OCI-LY7 (cell line): ENCODE data around the gene CUX1. TPM values are rescaled to one million over a fixed set of nuclear protein-coding genes. Genes with fewer than 3 reads are reported as not detected.

ENCODE experiments used
- BruUV-seq: library from RNA; stranded (reverse); fragments of 400-500 nt; replicated peaks from 2 replicates; lab custom pipeline; 2021; lab: Mats Ljungman, UMichigan
- CTCF ChIA-PET: fragments of 300-600 bp; sonication (Branson Sonifier 250); formaldehyde crosslinking; loops from one replicate; lab custom pipeline; 2022; ENCODE audit warnings: antibody characterized with exemption; ENCODE audit not compliant: unreplicated experiment; lab: Charles Lee
- POLR2A ChIA-PET: fragments of 300-600 bp; sonication (Branson Sonifier 250); formaldehyde crosslinking; loops from one replicate; lab custom pipeline; 2022; ENCODE audit warnings: antibody characterized with exemption; lab: Charles Lee
- DNase-seq: peaks from one replicate; pipeline ENCODE4 v3.0.0-alpha.2; 2015; ENCODE audit warnings: low spot score
- H2AFZ ChIP-seq: fragments of 200-600 bp; sonication (generic), shearing (Covaris generic); 2 replicates; pipeline ENCODE4 v1.6.1; 2014; ENCODE audit warnings: mild to moderate bottlenecking, antibody characterized with exemption, low read length, moderate library complexity
- H3K27ac ChIP-seq: fragments of 200-600 bp; sonication (generic); 2 replicates; pipeline ENCODE4 v1.5.1; 2014; ENCODE audit warnings: mixed run types, low read depth, mild to moderate bottlenecking, moderate library complexity, low read length, inconsistent platforms; ENCODE audit not compliant: poor library complexity, severe bottlenecking
- H3K36me3 ChIP-seq: fragments of 200-600 bp; sonication (generic); 2 replicates; pipeline ENCODE4 v1.6.1; 2014; ENCODE audit warnings: mild to moderate bottlenecking, antibody characterized with exemption, low read length, moderate library complexity, mixed read lengths; ENCODE audit not compliant: insufficient read depth
- H3K4me1 ChIP-seq: fragments of 200-600 bp; sonication (generic); 2 replicates; pipeline ENCODE4 v1.5.1; 2014; ENCODE audit warnings: mild to moderate bottlenecking, low read length; ENCODE audit not compliant: insufficient read depth, poor library complexity, severe bottlenecking
- H3K4me2 ChIP-seq: fragments of 200-600 bp; sonication (generic); 2 replicates; pipeline ENCODE4 v1.6.1; 2014; ENCODE audit warnings: mild to moderate bottlenecking, low read length
- H3K4me3 ChIP-seq: fragments of 200-600 bp; sonication (generic); 2 replicates; pipeline ENCODE4 v1.5.1; 2014; ENCODE audit warnings: mild to moderate bottlenecking, low read depth, low read length; ENCODE audit not compliant: poor library complexity, severe bottlenecking
- H3K79me2 ChIP-seq: fragments of 200-600 bp; sonication (generic); 2 replicates; pipeline ENCODE4 v1.6.1; 2016; ENCODE audit warnings: low read depth, mild to moderate bottlenecking, low read length, moderate library complexity, mixed read lengths; ENCODE audit not compliant: insufficient read depth
- H3K9me2 ChIP-seq: fragments of 200-600 bp; sonication (generic); 2 replicates; pipeline ENCODE4 v1.6.1; 2016; ENCODE audit warnings: mild to moderate bottlenecking, low read length, mixed read lengths; ENCODE audit not compliant: insufficient read depth
- H3K9me3 ChIP-seq: fragments of 200-600 bp; sonication (generic); 2 replicates; pipeline ENCODE4 v1.6.1; 2014; ENCODE audit warnings: mild to moderate bottlenecking, mixed run types, low read length, mixed read lengths
- H4K20me1 ChIP-seq: fragments of 200-600 bp; sonication (generic); 2 replicates; pipeline ENCODE4 v1.6.1; 2014; ENCODE audit warnings: mild to moderate bottlenecking, antibody characterized with exemption, low read length, moderate library complexity, mixed read lengths; ENCODE audit not compliant: insufficient read depth
- CTCF ChIP-seq: fragments of 200-600 bp; sonication (generic); conservative IDR thresholded peaks from 2 replicates; pipeline ENCODE4 v1.5.1; 2014; ENCODE audit warnings: mild to moderate bottlenecking, antibody characterized with exemption, low read length, moderate library complexity, mixed read lengths
- EZH2phosphoT487 ChIP-seq: fragments of 200-600 bp; sonication (generic); IDR thresholded peaks from 2 replicates; pipeline ENCODE4 v1.6.1; 2018; ENCODE audit warnings: low read depth, borderline replicate concordance, mild to moderate bottlenecking, mixed run types, antibody characterized with exemption, low read length, moderate library complexity, mixed read lengths
- intact Hi-C: fragments of 100-400 bp; cut with micrococcal nuclease; formaldehyde crosslinking; loops from one replicate; pipeline ENCODE4 v1.10.0; 2022; ENCODE audit not compliant: unreplicated experiment
- total RNA-seq, 2 experiments: library from RNA; depleted of rRNA in 1 of 2; stranded (reverse); fragments of >200 nt in 1 of 2; shearing (Covaris generic) in 1 of 2; gene quantifications; 2 replicates each; pipeline ENCODE4 v1.2.3, GENCODE V29; 2014 to 2022

The CUX1 gene
- total RNA-seq, 2 experiments from 2014 or later = 143 to 199 TPM

DNA sequence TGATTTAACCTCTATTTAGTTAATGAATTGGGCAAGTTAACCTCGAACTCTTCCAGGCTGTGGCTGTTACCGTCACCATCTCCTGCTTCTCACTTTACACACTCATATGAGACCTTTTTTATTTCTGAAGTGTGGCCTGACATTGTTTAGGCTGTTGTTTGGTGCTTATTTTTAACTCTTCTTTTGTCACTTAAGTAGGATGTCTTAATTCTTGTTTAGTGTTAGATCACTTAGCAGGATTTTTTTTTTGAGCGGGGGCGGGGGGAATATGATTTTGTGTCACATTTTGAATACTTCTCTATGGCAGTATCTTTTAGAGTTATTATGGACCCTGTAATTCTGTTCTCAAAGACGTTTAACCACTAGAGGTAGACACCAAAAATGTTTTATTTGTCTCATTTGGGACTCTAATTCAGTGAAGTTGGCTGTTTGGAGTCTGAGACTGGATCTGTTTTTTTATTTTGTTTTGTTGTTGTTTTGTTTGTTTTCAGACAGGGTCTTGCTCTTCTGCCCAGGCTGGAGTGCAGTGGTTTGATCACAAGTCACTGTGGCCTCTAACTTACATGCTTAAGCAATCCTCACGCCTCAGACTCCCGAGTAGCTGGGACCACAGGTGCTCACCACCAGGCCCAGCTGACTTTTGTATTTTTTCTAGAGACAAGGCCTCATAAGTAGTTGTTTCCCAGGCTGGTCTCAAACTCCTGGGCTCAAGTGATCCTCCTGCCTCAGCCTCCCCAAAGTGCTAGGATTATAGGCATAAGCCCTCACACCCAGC, 73.5 kb downstream of the CUX1 start:
- Histone ChIP-seq H3K36me3 (peaks cover 66% of the 10 kb centered on the region), H3K79me2 (peaks cover 100% of the 10 kb centered on the region), H3K9me2 (no peaks in the 10 kb centered on the region), H2AFZ (no peak overlapping the region), H3K27ac (peak overlapping the region; percentile 93), H4K20me1 (peaks cover 38% of the 10 kb centered on the region; the same call in 1 of the 2 replicates), H3K9me3 (no peaks in the 10 kb centered on the region), H3K4me2 (peak overlapping the region; percentile 85), H3K4me1 (peaks cover 98% of the 10 kb centered on the region), H3K4me3 (peak overlapping the region; percentile 39)
- ChIA-PET CTCF (interaction anchor here (0.6 kb wide), 1 partner anchor 36 kb away, joined by 10 read pairs; no protein-coding TSS in a partner anchor), POLR2A (interaction anchor here (0.6 to 2.3 kb wide), 5 partner anchors 16 to 151 kb away, joined by 3 to 14 read pairs (median 5); no protein-coding TSS in a partner anchor)
- DNase-seq = peak; percentile 50
- no peak for TF ChIP-seq EZH2phosphoT487
- TF ChIP-seq CTCF = peak; percentile 26; the same call in 1 of the 2 replicates
- BruUV-seq = no TSS peak
- intact Hi-C loops = no loop called here

- Histone ChIP-seq H3K4me3 (peak overlapping the region; percentile 39), H4K20me1 (peaks cover 32% of the 10 kb centered on the region; the same call in 1 of the 2 replicates), H3K9me3 (no peaks in the 10 kb centered on the region), H3K4me1 (peaks cover 98% of the 10 kb centered on the region), H3K4me2 (peak overlapping the region; percentile 85), H3K9me2 (no peaks in the 10 kb centered on the region), H3K27ac (peak overlapping the region; percentile 93), H3K36me3 (peaks cover 58% of the 10 kb centered on the region), H2AFZ (no peak overlapping the region), H3K79me2 (peaks cover 100% of the 10 kb centered on the region)
- ChIA-PET POLR2A (interaction anchor here (0.8 to 1.1 kb wide), 3 partner anchors 10 to 41 kb away, joined by 3 to 4 read pairs (median 3); no protein-coding TSS in a partner anchor), CTCF (no interaction called here)
- BruUV-seq = TSS peak; percentile 24
- intact Hi-C loops = no loop called here
- DNase-seq = no peak
- TF ChIP-seq EZH2phosphoT487 (no peak), CTCF (no peak)
These were observed 74.7 kb downstream of the CUX1 start for GRCh38 chr7:101891936-101892640.
